ENCODE measurements around the gene NWD2.

- TF ChIP-seq CTCF (tag by site-specific recombination; IDR thresholded peaks at IDR 0.05) (no peak), ZNF514 (tag by site-specific recombination; IDR thresholded peaks at IDR 0.05) (no peak), MEIS1 (CRISPR knock-in tag; IDR thresholded peaks at IDR 0.05; ENCODE audit: borderline replicate concordance) (no peak), ZXDB (tag by site-specific recombination; IDR thresholded peaks at IDR 0.05) (no peak), YY1 (tag by site-specific recombination; IDR thresholded peaks at IDR 0.05) (no peak), KLF16 (tag by site-specific recombination; IDR thresholded peaks at IDR 0.05) (no peak), ZBTB20 (tag by site-specific recombination; IDR thresholded peaks at IDR 0.05) (no peak), TSHZ1 (tag by site-specific recombination; IDR thresholded peaks at IDR 0.05; ENCODE audit: borderline replicate concordance) (no peak), PRDM2 (tag by site-specific recombination; IDR thresholded peaks at IDR 0.05; ENCODE audit: borderline replicate concordance) (no peak), ZNF423 (tag by site-specific recombination; IDR thresholded peaks at IDR 0.05) (no peak), ZNF266 (tag by site-specific recombination; IDR thresholded peaks at IDR 0.05; ENCODE audit: low read depth) (no peak)
- TF ChIP-seq, protein P1, sequence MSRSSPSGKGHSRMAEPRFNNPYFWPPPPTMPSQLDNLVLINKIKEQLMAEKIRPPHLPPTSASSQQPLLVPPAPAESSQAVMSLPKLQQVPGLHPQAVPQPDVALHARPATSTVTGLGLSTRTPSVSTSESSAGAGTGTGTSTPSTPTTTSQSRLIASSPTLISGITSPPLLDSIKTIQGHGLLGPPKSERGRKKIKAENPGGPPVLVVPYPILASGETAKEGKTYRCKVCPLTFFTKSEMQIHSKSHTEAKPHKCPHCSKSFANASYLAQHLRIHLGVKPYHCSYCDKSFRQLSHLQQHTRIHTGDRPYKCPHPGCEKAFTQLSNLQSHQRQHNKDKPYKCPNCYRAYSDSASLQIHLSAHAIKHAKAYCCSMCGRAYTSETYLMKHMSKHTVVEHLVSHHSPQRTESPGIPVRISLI (tag by site-specific recombination; IDR thresholded peaks at IDR 0.05) = no peak
Observed at GRCh38 chr4:37381040-37381668, 136.6 kb downstream of the NWD2 start.
